ENCODE measurements around the gene PCP2.
A peak's percentile ranks its signal among the peaks of the same experiment; 100 is the strongest.

Gene PCP2

GRCh38 chr19:7677669-7678311, 44.3 kb upstream of the PCP2 start:
- Histone ChIP-seq H3K4me3 (ENCODE audit: low read length, poor library complexity, severe bottlenecking) (no peak overlapping the region), H3K27me3 (ENCODE audit: insufficient read depth, low read length, poor library complexity, severe bottlenecking) (no peaks in the 10 kb centered on the region), H4K20me1 (ENCODE audit: insufficient read depth, low read length, poor library complexity, severe bottlenecking) (peaks cover 16% of the 10 kb centered on the region), H3K79me2 (ENCODE audit: insufficient read depth, low read length) (peaks cover 20% of the 10 kb centered on the region), H3K9ac (ENCODE audit: low read depth, low read length, poor library complexity, severe bottlenecking) (no peak overlapping the region), H3K36me3 (ENCODE audit: insufficient read depth, low read length) (no peaks in the 10 kb centered on the region; the same call in 1 of the 2 replicates), H3K4me1 (ENCODE audit: insufficient read depth, low read length, poor library complexity, severe bottlenecking) (peaks cover 37% of the 10 kb centered on the region), H3K9me3 (ENCODE audit: insufficient read depth, low read depth, low read length) (no peaks in the 10 kb centered on the region), H3K9me2 (replicated peaks; ENCODE audit: low read depth, low read length) (no peaks in the 10 kb centered on the region), H3K4me2 (ENCODE audit: low read depth, low read length, poor library complexity, severe bottlenecking) (no peak overlapping the region), H2AFZ (ENCODE audit: low read length) (no peak overlapping the region; the same call in 1 of the 2 replicates), H3F3A (ENCODE audit: low read depth) (no peaks in the 10 kb centered on the region)
- TF ChIP-seq CTCF (conservative IDR thresholded peaks at IDR 0.05; ENCODE audit: low read length): no peak
- TF ChIP-seq EZH2phosphoT487 (IDR thresholded peaks at IDR 0.05; ENCODE audit: borderline replicate concordance): no peak

- H3K9ac ChIP-seq (ENCODE audit: low read depth, low read length, poor library complexity, severe bottlenecking): peak within 1 kb of the TSS; percentile 29
Measured at GRCh38 chr19:7676854-7677253, 43.3 kb upstream of the PCP2 start, which contains the start of gene MCEMP1. Gene MCEMP1 (plus strand): TSS chr19:7677090. CDS start chr19:7677121, 31 bp downstream.

GRCh38 chr19:7676376-7676775, 42.9 kb upstream of the PCP2 start:
- Histone ChIP-seq H3K79me2 (ENCODE audit: insufficient read depth, low read length) (peaks cover 7% of the 10 kb centered on the region; the same call in 1 of the 2 replicates), H3K36me3 (ENCODE audit: insufficient read depth, low read length) (no peaks in the 10 kb centered on the region), H2AFZ (ENCODE audit: low read length) (peak overlapping the region; percentile 26), H3F3A (ENCODE audit: low read depth) (no peaks in the 10 kb centered on the region), H3K27me3 (ENCODE audit: insufficient read depth, low read length, poor library complexity, severe bottlenecking) (no peaks in the 10 kb centered on the region), H3K4me3 (ENCODE audit: low read length, poor library complexity, severe bottlenecking) (peak overlapping the region; percentile 37), H3K4me1 (ENCODE audit: insufficient read depth, low read length, poor library complexity, severe bottlenecking) (peaks cover 34% of the 10 kb centered on the region), H3K9me2 (replicated peaks; ENCODE audit: low read depth, low read length) (no peaks in the 10 kb centered on the region), H3K9me3 (ENCODE audit: insufficient read depth, low read depth, low read length) (no peaks in the 10 kb centered on the region), H3K4me2 (ENCODE audit: low read depth, low read length, poor library complexity, severe bottlenecking) (peak overlapping the region; percentile 46), H4K20me1 (ENCODE audit: insufficient read depth, low read length, poor library complexity, severe bottlenecking) (peaks cover 2% of the 10 kb centered on the region), H3K9ac (ENCODE audit: low read depth, low read length, poor library complexity, severe bottlenecking) (peak overlapping the region; percentile 29)
- TF ChIP-seq CTCF (conservative IDR thresholded peaks at IDR 0.05; ENCODE audit: low read length) (no peak), EZH2phosphoT487 (IDR thresholded peaks at IDR 0.05; ENCODE audit: borderline replicate concordance) (no peak)

More at GRCh38 chr19:7676854-7677253, 43.3 kb upstream of the PCP2 start, which contains the start of gene MCEMP1:
- H3K4me2 ChIP-seq (ENCODE audit: low read depth, low read length, poor library complexity, severe bottlenecking): peak within 1 kb of the TSS; percentile 46
- TF ChIP-seq CTCF (conservative IDR thresholded peaks at IDR 0.05; ENCODE audit: low read length): no peak
- H3K79me2 ChIP-seq (ENCODE audit: insufficient read depth, low read length): peaks cover 11% of the 10 kb centered on the region
- peaks cover 37% of the 10 kb centered on the region for H3K4me1 ChIP-seq (ENCODE audit: insufficient read depth, low read length, poor library complexity, severe bottlenecking)
- no peaks in the 10 kb centered on the region for H3K9me3 ChIP-seq (ENCODE audit: insufficient read depth, low read depth, low read length)
- H2AFZ ChIP-seq (ENCODE audit: low read length): peak within 1 kb of the TSS; percentile 26
- no peaks in the 10 kb centered on the region for H3F3A ChIP-seq (ENCODE audit: low read depth)
- H3K4me3 ChIP-seq (ENCODE audit: low read length, poor library complexity, severe bottlenecking): peak within 1 kb of the TSS; percentile 37
- H3K36me3 ChIP-seq (ENCODE audit: insufficient read depth, low read length): no peaks in the 10 kb centered on the region
- H4K20me1 ChIP-seq (ENCODE audit: insufficient read depth, low read length, poor library complexity, severe bottlenecking): peaks cover 6% of the 10 kb centered on the region
- no peaks in the 10 kb centered on the region for H3K9me2 ChIP-seq (replicated peaks; ENCODE audit: low read depth, low read length)
- no peaks in the 10 kb centered on the region for H3K27me3 ChIP-seq (ENCODE audit: insufficient read depth, low read length, poor library complexity, severe bottlenecking)
